ENCODE results near the gene MFAP3L.

MFAP3L gene

DNA sequence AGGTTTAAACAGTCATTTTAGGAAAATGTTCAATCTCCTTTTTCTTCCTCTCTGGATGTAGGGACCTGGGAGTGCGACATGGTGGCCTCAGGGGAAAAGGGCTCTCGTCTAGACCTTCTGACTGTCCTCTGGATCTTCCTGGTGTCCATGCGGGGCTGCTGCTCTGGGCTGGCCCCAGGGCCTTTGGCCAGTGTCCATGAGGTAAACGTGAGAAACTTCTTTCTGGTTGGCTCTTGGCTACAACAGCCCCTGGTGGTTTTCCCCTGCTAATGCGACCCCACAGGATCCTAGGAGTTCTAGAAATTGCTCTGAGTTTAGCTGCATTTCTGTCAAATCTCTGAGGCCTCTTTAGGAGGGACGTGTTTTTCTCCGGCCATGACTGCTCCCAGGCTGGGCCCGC, 85.7 kb downstream of the MFAP3L start:
- no peak for DNase-seq (ENCODE audit: low spot score)
- TF ChIP-seq, protein P1, sequence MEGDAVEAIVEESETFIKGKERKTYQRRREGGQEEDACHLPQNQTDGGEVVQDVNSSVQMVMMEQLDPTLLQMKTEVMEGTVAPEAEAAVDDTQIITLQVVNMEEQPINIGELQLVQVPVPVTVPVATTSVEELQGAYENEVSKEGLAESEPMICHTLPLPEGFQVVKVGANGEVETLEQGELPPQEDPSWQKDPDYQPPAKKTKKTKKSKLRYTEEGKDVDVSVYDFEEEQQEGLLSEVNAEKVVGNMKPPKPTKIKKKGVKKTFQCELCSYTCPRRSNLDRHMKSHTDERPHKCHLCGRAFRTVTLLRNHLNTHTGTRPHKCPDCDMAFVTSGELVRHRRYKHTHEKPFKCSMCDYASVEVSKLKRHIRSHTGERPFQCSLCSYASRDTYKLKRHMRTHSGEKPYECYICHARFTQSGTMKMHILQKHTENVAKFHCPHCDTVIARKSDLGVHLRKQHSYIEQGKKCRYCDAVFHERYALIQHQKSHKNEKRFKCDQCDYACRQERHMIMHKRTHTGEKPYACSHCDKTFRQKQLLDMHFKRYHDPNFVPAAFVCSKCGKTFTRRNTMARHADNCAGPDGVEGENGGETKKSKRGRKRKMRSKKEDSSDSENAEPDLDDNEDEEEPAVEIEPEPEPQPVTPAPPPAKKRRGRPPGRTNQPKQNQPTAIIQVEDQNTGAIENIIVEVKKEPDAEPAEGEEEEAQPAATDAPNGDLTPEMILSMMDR (IDR thresholded peaks at IDR 0.05; ENCODE audit: borderline replicate concordance, control extremely low read depth, extremely low read depth, insufficient read depth, missing control alignments) = no peak
- in situ Hi-C loops (cut with MboI; ENCODE audit: low sequenced_read_pairs, unreplicated experiment) = no loop called here

Data from GM13976 (cell line).